Thyroid gland (tissue), 4 donors: Measurements from ENCODE around the gene MRGPRX2.

Source experiments
- CTCF ChIP-seq, 6 experiments: fragments of 200-600 bp in 3 of 6; fragments of 450-650 bp in 3 of 6; sonication (generic) in 3 of 6; IDR thresholded peaks; one replicate each; pipeline ENCODE4 v1.5.1; 2016 to 2019; ENCODE audit warnings: antibody characterized with exemption in 6 of 6, mild to moderate bottlenecking in 2 of 6, inconsistent platforms in 1 of 6, moderate library complexity in 1 of 6
- POLR2A ChIP-seq, 2 donors: fragments of 450-650 bp; IDR thresholded peaks; one replicate each; pipeline ENCODE4 v1.6.1; 2017; ENCODE audit warnings: antibody characterized with exemption in 2 of 2, mild to moderate bottlenecking in 2 of 2, moderate library complexity in 1 of 2

GRCh38 chr11:19073454-19074415, 13.2 kb upstream of the MRGPRX2 start:
- no peak for TF ChIP-seq CTCF (IDR thresholded peaks at IDR 0.05)
- TF ChIP-seq POLR2A (IDR thresholded peaks at IDR 0.05) = no peak
